ENCODE data around the gene DGKH.

Gene DGKH

DNA sequence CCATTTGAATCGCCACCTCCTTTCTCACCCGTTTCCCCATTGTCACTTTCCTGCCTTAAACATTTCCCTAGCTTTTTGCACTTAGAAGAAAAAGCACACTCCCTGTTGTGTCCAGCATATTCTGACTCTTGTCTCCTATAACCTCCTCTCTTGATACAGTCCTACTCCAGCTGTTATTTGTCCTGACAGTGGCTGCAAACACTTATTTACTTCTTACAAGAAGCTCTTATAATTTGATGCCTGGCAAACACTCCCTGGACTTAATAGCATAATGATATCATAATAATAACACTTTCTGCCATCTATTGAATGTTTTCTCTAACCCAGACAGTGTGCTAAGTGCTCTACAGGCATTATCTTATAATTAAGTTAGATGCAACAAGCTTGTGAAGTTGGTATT lies 76.6 kb downstream of the DGKH start:
- H3K36me3 ChIP-seq, result no peaks in the 10 kb centered on the region
- no peaks in the 10 kb centered on the region for H3K4me1 ChIP-seq (ENCODE audit: control insufficient read depth in 1 of 2, insufficient read depth in 1 of 2, low read depth in 1 of 2, low read length in 1 of 2)
- TF ChIP-seq CTCF (IDR thresholded peaks at IDR 0.05), result no peak
- no peak overlapping the region for H3K4me3 ChIP-seq (ENCODE audit: low read depth in 1 of 2, low read length in 1 of 2)
- H3K9me3 ChIP-seq, result no peaks in the 10 kb centered on the region
- no peak overlapping the region for H3K27ac ChIP-seq
- no peaks in the 10 kb centered on the region for H3K27me3 ChIP-seq

DNA sequence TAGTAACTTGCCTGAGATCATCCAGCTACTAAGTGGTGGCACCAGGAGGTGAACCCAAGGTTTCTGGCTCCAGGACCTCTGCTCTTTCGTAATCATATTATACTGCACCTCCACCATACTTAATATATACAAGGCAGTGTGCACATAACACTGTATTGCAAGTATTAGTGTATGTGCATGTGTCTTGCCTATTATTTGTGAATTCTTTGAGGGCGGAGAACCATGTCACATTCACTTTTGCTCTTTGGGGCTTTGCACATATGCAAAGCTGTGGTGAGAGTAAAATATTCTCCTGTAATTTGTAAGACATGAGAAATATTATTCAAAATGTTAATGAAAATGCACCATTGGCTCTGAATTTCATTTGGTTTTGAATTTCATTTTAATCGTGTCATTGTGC lies 78.6 kb downstream of the DGKH start:
- Histone ChIP-seq H3K9me3 (no peaks in the 10 kb centered on the region), H3K4me1 (ENCODE audit: control insufficient read depth in 1 of 2, insufficient read depth in 1 of 2, low read depth in 1 of 2, low read length in 1 of 2) (no peaks in the 10 kb centered on the region), H3K4me3 (ENCODE audit: low read depth in 1 of 2, low read length in 1 of 2) (no peak overlapping the region), H3K36me3 (no peaks in the 10 kb centered on the region), H3K27me3 (no peaks in the 10 kb centered on the region), H3K27ac (no peak overlapping the region)
- no peak for TF ChIP-seq CTCF (IDR thresholded peaks at IDR 0.05)

GRCh38 chr13:42129033-42129432 lies 80.6 kb downstream of the DGKH start:
- TF ChIP-seq CTCF (IDR thresholded peaks at IDR 0.05), result no peak
- Histone ChIP-seq H3K9me3 (no peaks in the 10 kb centered on the region), H3K27me3 (no peaks in the 10 kb centered on the region), H3K27ac (no peak overlapping the region), H3K36me3 (no peaks in the 10 kb centered on the region), H3K4me3 (ENCODE audit: low read depth in 1 of 2, low read length in 1 of 2) (no peak overlapping the region), H3K4me1 (ENCODE audit: control insufficient read depth in 1 of 2, insufficient read depth in 1 of 2, low read depth in 1 of 2, low read length in 1 of 2) (no peaks in the 10 kb centered on the region)

DNA sequence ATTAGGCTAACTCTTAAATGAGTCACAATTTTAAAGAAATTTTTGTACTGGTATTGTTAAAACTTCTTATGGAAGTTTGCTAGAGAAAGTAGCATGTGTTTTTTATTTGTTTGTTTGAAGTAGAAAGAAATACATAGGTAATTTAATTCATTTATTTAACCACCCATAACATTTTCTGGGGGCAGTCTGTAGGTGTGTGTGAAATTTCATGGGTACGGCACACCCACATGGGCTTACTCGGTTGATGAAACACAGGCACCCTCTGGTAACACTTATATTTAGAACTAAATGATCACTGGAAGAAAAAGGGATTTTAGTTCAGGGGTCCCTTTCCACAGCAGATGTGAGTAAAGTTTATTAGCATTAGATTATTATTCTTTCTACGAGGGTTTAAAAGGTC lies 88.1 kb downstream of the DGKH start:
- no peak for TF ChIP-seq CTCF (IDR thresholded peaks at IDR 0.05)
- Histone ChIP-seq H3K36me3 (no peaks in the 10 kb centered on the region), H3K9me3 (no peaks in the 10 kb centered on the region), H3K4me3 (ENCODE audit: low read depth in 1 of 2, low read length in 1 of 2) (no peak overlapping the region), H3K27ac (no peak overlapping the region), H3K27me3 (no peaks in the 10 kb centered on the region), H3K4me1 (ENCODE audit: control insufficient read depth in 1 of 2, insufficient read depth in 1 of 2, low read depth in 1 of 2, low read length in 1 of 2) (no peaks in the 10 kb centered on the region)

- Histone ChIP-seq H3K27ac (no peak overlapping the region), H3K4me3 (ENCODE audit: low read depth in 1 of 2, low read length in 1 of 2) (no peak overlapping the region), H3K4me1 (ENCODE audit: control insufficient read depth in 1 of 2, insufficient read depth in 1 of 2, low read depth in 1 of 2, low read length in 1 of 2) (no peaks in the 10 kb centered on the region), H3K27me3 (no peaks in the 10 kb centered on the region), H3K9me3 (no peaks in the 10 kb centered on the region), H3K36me3 (no peaks in the 10 kb centered on the region)
- TF ChIP-seq CTCF (IDR thresholded peaks at IDR 0.05), result no peak
These were observed 89.5 kb downstream of the DGKH start for GRCh38 chr13:42137856-42138537.

Data from neutrophil (primary cell).